Stimulated activated CD4-positive, alpha-beta T cell treated with anti-CD3 and anti-CD28 coated beads, Interleukin-15, amount 100 ng/mL, for 48 hours (primary cell): ENCODE results near the gene CUL7.
"Not testable (repeated sequence)": the region's sequence is repeated elsewhere in the genome, so short reads cannot be mapped to it uniquely, and the experiment has no call there.

Experiments
- DNase-seq, 2 donors: peaks; one replicate each; pipeline ENCODE4 v3.0.0-alpha.2; 2020; ENCODE audit warnings: low read depth in 2 of 2

CUL7 gene

DNA sequence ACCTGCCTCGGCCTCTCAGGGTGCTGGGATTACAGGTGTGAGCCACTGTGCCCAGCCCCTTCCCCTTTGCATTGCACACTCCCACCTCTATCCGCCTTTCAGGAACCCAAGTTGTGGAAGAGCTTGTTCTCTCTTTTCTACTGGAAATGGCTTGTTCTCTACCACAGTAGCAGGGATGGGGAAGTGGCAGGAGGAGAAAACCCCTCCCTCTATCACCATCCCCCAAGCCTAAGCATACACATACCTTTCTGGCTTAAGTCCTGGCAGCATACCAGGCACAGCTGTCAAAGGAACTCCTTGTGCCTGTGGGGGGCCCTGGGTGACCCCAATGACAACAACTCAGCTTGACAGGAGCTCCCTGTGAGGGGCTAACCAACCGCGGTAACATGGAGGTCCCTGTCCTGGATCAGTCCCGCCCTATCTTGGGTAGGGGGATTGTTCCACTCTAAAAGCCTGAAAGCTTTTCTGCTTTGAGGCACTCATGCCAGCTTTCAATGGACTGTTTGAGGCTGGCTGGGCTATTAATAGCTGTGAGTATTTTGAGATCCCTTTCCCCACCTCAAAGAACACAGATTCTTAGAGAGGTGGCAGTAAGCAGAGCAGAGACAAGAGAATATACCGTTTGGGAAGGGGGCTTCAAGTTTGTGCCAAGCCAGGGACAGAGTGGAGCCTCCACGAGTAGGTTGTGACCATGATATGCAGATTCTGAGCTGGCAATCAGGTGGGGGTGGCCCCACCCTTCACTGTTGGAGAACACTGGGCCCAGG lies 37.3 kb downstream of the CUL7 start:
- DNase-seq = no peak

DNA sequence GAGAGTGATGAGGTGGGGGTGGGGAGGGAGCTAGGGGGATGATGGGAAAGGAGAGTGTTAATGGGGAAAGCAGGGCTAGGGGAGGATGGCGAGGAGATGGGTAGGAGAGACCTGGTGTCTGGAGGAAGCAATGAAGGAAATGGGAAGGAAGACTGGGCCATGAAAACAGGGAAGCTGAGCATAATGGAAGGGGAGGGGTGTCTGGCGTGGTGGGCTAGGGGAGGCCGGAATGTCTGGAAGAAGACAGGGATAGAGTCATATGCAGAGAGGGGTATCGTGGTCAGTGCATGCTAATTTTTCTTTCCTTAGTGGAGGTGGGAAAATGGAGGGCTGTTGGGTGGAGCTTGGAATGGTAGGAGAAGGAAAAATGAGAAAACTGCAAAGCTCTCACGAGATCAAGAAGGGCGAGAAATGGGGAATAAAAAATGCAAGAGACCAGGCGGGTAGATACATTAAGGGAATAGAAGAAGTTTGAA lies 39.2 kb downstream of the CUL7 start:
- DNase-seq = no peak

DNA sequence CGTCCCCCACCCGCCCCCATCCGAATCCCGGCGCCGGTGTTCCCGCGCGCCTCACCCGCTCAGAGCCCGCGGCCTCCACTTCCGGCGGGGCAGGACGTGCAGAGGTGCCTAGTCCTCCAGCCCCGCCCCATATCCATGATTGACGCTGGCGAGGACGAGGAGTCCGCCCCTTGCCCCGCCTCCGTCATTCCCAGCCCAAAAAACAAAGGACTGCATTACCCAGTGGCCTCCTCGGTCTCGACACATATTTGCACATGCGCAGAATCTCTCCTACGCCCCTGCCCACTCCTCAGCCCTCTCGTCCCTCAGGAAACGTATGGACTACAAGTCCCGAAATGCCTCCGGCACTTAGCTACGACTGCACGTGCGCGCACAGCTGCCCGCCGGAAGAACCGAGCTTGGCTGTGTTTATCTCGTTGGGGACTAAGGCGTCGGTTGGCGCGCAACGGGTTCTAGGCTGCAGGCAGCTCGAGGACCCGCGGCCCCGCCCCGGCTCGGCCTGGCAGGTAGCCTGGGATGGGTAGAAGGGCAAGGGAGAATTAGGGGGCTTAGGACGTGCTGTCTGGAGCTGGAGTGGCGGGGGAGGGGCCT lies 39.7 kb downstream of the CUL7 start, which contains the start of the genes KLHDC3 and MEA1:
KLHDC3 (plus strand) TSS at position 407 of the 591 bp plus-strand sequence. CDS start 2,944 bp downstream, outside the sequence.
MEA1 (minus strand) TSS at position 104 of the 591 bp plus-strand sequence. CDS start 133 bp downstream, outside the sequence.
- peak; percentile 98 to 99 for DNase-seq

DNA sequence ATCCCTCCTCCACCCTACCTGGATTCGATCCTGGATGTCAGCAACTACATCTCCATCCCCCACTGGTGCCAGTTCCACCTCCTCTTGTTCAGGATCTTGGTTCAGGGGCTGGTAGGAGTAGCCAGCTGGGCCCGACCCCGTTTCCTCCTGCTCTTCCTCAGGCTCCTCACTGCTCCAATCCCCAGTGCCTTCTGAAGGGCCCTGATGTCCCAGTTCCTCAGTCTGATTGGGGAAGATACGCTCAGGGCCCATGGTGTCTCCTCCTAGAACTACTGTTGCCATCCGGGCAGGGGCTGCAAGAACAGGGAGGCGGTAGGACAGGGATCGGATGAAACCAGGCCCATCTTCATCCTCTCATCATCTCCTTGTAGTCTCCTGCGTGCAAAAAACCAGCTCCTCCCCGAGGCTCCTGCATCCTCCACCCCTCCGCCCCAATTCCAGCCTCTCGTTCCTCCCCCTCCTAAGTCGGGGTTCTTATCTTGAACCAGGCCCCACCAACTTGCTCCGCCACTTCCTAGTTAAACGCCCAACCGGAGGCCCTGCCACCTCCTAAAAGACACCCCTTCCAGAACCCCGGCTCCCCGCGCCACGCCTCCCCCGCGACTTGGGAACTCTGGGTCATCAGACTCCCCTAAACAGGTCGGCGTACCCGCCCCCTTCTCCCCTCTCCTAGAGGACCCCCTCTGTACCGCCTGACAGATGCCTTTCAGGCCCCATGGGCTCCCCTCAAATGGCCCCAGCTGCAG lies 40.4 kb downstream of the CUL7 start:
- no peak for DNase-seq

DNA sequence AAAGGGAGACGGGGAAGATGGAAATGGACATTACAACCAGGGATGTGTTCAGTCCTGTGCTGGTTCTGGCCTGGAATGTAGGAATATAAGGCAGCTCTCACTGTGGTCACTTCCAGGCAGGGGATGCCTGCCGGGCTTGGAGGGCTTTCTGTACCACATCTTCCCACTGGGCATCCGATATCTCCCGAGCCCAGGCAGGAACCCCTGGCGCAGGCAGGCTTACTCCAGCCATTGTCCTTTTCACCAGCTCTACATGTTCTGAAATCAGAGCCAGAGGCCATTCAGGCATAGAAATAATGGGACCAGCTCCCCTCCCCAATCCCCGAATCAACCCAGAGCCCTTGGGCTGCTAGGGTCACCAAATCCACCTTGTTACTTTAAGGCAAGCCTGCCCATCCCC lies 41.3 kb downstream of the CUL7 start:
- no peak for DNase-seq

DNA sequence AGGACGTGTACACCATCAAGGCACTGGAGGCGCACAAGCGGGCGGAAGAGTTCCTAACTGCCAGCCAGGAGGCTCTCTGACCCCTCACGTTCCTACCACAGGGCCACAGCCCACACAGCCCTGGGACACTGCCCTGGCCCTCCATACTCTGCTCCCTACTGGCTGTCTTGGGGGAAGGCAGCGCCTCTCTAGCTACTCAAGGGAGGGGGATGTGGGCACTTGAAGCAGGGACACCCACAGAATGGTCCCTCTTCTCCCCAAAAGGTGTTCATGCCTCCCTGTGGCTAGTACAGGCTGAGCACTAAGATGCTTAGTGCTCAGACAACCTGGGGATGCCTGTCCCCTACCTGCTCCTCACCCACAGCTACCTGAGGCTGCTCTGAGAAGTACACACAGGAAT lies 42.4 kb downstream of the CUL7 start:
- DNase-seq = no peak

DNA sequence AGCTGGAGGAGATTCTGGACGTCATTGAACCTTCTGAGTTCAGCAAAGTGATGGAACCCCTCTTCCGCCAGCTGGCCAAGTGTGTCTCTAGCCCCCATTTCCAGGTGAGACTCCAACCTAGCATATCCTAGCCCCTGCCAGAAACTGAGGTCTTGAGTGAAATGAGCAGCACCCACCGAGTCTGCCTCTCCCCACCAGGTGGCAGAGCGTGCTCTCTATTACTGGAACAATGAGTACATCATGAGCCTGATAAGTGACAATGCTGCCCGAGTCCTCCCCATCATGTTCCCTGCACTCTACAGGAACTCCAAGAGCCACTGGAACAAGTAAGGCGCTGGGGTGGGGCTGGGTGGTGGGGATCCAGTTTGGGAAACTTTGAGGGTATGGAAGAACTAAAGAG lies 44.5 kb downstream of the CUL7 start:
- peak in 1 of 2 donors; percentile 14 for DNase-seq

DNA sequence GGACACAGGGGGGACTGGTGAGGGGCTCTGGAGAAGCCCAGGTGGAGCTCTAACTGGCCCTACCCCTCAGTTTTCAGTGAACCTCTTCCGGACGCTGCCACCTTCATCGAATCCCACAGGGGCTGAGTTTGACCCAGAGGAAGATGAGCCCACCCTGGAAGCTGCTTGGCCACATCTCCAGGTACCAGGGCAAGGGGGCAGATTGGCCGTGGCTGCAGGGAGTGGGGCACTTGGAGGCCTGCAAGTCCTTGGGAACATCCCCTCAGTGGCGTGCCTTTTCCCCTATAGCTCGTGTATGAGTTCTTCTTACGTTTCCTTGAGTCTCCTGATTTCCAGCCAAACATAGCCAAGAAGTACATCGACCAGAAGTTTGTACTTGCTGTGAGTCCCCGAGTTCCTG lies 46.5 kb downstream of the CUL7 start:
- DNase-seq = no peak

DNA sequence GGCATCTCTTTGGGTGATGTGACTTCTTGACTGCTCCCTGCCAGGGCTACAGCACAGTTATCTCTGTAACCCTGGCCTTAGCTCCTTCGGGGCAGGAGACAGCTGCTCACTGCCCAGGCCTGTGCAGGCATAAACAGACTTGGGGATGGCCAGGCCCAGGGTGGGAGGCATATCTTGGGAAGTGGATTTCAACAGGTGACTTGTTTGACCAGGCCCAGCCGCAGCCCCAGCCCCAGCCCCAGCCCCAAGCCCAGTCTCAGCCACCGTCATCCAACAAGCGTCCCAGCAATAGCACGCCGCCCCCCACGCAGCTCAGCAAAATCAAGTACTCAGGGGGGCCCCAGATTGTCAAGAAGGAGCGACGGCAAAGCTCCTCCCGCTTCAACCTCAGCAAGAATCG lies 47.4 kb downstream of the CUL7 start:
- DNase-seq = no peak

DNA sequence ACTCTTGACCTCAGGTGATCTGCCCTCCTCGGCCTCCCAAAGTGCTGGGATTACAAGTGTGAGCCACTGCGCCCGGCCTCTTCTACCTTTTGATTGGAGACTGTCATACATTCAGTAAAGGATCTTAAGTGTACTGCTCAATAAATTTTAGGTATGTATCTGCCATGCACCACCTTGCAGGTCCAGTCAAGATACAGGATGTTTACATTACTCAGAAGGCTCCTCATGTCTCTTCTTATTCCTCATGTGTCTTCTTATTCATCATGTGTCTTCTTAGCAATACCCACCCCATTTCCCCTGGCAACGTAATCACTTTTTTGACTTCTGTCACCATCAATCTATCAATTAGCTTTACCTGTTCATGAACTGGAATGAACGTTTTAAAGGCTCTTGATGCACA lies 47.8 kb downstream of the CUL7 start:
- DNase-seq = no peak

DNA sequence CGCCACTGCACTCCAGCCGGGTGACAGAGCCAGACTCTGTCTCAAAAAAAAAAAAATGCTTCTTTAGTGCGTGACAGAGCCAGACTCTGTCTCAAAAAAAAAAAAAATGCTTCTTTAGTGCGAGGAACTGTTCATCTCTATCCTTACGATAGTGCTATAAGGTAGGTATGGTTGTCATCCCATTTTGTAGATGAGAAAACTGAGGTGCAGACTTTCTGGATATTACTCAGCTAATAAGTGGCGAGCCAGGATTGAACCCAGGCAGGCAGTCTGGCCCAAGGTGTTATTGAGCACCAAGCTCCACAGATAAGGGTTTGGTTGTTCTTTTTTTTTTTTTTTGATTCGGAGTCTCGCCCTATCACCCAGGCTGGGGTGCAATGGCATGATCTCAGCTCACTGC lies 51.8 kb downstream of the CUL7 start:
- no peak for DNase-seq

DNA sequence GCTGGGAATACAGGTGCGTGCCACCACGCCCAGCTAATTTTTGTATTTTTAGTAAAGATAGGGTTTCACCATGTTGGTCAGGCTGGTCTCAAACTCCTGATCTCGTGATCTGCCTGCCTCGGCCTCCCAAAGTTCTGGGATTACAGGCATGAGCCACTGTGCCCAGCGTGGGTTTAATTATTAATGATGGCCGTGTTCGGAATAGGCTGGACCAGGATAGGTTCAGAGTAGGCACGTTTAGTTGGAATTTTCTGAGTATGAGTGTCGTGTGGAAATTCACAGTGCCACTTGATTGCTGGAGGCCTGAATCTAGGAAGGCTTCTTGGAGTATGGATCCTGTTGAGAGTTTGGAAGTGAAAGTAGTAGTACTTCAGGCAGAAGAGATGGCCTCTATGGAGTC lies 55.4 kb downstream of the CUL7 start:
- not testable (repeated sequence) for DNase-seq

DNA sequence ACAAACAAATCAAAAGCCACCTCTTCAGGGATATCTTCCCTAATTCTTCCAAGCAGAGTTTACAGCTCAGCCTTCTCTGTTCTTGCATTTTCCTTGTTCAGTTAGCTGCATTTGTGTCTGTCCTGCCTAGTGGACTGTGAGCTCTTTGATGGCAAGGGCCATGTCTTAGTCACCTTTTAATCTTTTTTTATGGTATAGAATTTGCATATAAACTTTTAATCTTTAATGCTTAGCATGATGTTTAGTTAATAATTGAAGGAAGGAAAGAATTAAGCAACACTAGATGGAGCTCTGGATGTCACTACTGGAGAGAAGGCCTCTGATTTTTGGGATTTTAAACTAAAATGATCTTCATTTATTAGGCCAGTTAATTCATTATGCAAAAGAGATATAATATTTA lies 57.1 kb downstream of the CUL7 start:
- DNase-seq = no peak

DNA sequence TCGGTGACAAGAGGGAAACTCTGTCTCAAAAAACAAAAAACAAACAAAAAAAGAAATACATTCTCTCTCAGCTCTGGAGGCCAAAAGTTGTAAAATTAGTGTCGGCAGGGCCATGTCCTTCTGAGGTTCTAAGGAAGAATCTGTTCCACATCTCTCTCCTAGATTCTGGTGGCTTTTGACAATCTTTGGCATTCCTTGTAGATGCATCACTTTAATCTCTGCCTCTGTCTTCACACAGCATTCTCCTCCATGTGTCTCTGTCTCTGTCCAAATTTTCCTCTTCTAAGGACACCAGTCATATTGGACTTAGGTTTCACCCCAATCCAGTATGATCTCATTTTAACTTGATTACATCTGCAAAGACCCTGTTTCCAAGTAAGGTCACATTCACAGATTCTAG lies 60.2 kb downstream of the CUL7 start:
- DNase-seq = no peak

DNA sequence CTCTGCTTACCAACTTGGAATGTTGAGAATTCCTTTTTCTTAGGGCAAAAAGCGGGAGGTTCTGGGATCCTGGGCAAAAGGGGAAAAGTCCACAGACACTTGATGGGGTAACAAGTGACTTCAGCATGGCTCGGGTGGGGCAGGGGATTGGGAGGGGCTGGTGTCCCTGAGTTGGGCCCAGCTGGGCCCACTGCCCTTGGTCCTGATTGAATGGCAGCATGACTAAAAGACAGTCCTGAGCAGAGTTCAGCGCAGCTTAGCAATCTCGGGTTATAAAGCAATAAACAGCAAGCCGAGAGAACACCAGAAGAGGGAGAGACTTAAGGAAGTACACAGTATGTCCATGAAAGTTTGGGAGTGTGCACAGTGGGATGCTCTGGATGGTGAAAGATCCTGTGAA lies 63.7 kb downstream of the CUL7 start:
- DNase-seq = no peak

DNA sequence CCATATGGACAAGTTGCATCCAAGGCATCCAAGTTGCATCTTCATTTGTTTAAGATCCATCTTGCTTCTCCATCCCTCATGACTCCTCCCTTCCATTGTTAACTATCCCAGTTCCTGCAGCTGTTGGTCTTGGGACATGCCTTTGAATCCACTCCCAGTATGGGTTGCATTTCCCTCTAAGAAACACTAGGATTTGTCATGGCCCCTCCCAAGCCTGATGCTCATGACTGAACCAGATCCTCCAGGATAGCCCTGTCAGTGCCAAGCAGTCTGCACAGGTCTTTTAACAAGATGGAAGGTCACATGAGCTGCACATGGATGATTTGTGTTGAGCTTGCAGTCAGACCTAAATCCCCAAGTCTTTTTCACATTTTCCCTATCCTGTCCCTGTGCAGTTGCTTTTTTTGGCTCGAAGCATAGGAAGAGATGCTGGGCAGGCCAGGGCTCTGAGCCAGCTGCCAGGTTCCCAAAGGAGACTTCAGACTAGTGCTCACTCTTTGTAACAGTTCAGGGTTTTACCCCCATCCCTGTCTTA lies 65.1 kb downstream of the CUL7 start:
- no peak for DNase-seq
